WTC11 (cell line): ENCODE results near the gene SMAP1. TPM values are rescaled to one million over a fixed set of nuclear protein-coding genes. Genes with fewer than 3 reads are reported as not detected.

ENCODE experiments used
- ATAC-seq: fragments of 200-7000 bp; cut with Tn5 transposase; 2 replicates; pipeline ENCODE4 v1.10.0; 2021; ENCODE audit warnings: mild to moderate bottlenecking, moderate library complexity
- CTCF ChIA-PET: fragments of 300-600 bp; sonication (Branson Sonifier 250); formaldehyde crosslinking; loops from one replicate; lab custom pipeline; 2021; ENCODE audit warnings: antibody characterized with exemption; lab: Charles Lee
- POLR2A ChIA-PET: fragments of 350-600 bp; sonication (Branson Sonifier 250); formaldehyde crosslinking; loops from one replicate; lab custom pipeline; 2021; ENCODE audit warnings: antibody characterized with exemption; lab: Charles Lee
- DNase-seq: peaks from one replicate; pipeline ENCODE4 v3.0.0; 2021; ENCODE audit warnings: low spot score
- H3K27ac Mint-ChIP-seq: 2 replicates; pipeline ENCODE4 v1.8.0; 2021; ENCODE audit warnings: mixed read lengths
- H3K27me3 Mint-ChIP-seq: 2 replicates; pipeline ENCODE4 v1.8.0; 2021; ENCODE audit warnings: low read depth, mild to moderate bottlenecking, moderate library complexity, mixed read lengths
- H3K36me3 Mint-ChIP-seq: 2 replicates; pipeline ENCODE4 v1.8.0; 2021; ENCODE audit warnings: mixed read lengths
- H3K4me1 Mint-ChIP-seq: 2 replicates; pipeline ENCODE4 v1.8.0; 2022; ENCODE audit warnings: mixed read lengths
- H3K4me3 Mint-ChIP-seq: 2 replicates; pipeline ENCODE4 v1.8.0; 2021; ENCODE audit warnings: mild to moderate bottlenecking, moderate library complexity, mixed read lengths
- H3K9me3 Mint-ChIP-seq: 2 replicates; pipeline ENCODE4 v1.8.0; 2021; ENCODE audit warnings: mixed read lengths
- ESRRA ChIP-seq: sonication (generic); formaldehyde crosslinking; IDR thresholded peaks from 2 replicates; pipeline ENCODE4 v1.8.1; 2022; ENCODE audit warnings: mild to moderate bottlenecking, missing genetic modification reagents, borderline replicate concordance
- ETV6 ChIP-seq: sonication (generic); formaldehyde crosslinking; IDR thresholded peaks from 2 replicates; pipeline ENCODE4 v1.8.1; 2022; ENCODE audit warnings: mild to moderate bottlenecking, missing genetic modification reagents
- JUN ChIP-seq: sonication (generic); formaldehyde crosslinking; IDR thresholded peaks from 2 replicates; pipeline ENCODE4 v1.8.0; 2023; ENCODE audit warnings: mild to moderate bottlenecking, missing genetic modification reagents
- MXD4 ChIP-seq: fragments of 250-450 bp; sonication (Bioruptor Pico); IDR thresholded peaks from 2 replicates; pipeline ENCODE4 v1.8.0; 2021; ENCODE audit warnings: mild to moderate bottlenecking, moderate library complexity, borderline replicate concordance
- NFATC4 ChIP-seq: fragments of 250-450 bp; sonication (Bioruptor Pico); IDR thresholded peaks from 2 replicates; pipeline ENCODE4 v1.9.0; 2021; ENCODE audit warnings: mild to moderate bottlenecking
- NR2C2 ChIP-seq: sonication (generic); formaldehyde crosslinking; IDR thresholded peaks from 2 replicates; pipeline ENCODE4 v1.8.0; 2022; ENCODE audit warnings: mild to moderate bottlenecking, missing genetic modification reagents
- OVOL2 ChIP-seq: fragments of 250-450 bp; sonication (Bioruptor Pico); IDR thresholded peaks from 2 replicates; pipeline ENCODE4 v1.9.0; 2021; ENCODE audit warnings: mild to moderate bottlenecking, borderline replicate concordance
- RORB ChIP-seq: fragments of 250-450 bp; sonication (Bioruptor Pico); IDR thresholded peaks from 2 replicates; pipeline ENCODE4 v1.9.0; 2021; ENCODE audit warnings: mild to moderate bottlenecking
- SMAD4 ChIP-seq: sonication (generic); formaldehyde crosslinking; IDR thresholded peaks from 2 replicates; pipeline ENCODE4 v1.8.0; 2022; ENCODE audit warnings: mild to moderate bottlenecking, missing genetic modification reagents
- ZNF138 ChIP-seq: sonication (generic); formaldehyde crosslinking; conservative IDR thresholded peaks from 2 replicates; pipeline ENCODE4 v1.8.1; 2022; ENCODE audit warnings: mild to moderate bottlenecking, moderate library complexity, missing genetic modification reagents
- total RNA-seq: library from RNA; stranded (reverse); gene quantifications from 3 replicates; pipeline ENCODE4 v1.2.3, GENCODE V29; 2021
- TF ChIP-seq, protein P1 (sequence below): fragments of 250-450 bp; sonication (Bioruptor Pico); IDR thresholded peaks from 2 replicates; pipeline ENCODE4 v1.9.0; 2021; ENCODE audit warnings: mild to moderate bottlenecking, borderline replicate concordance
- TF ChIP-seq, protein P2 (sequence below): fragments of 200-600 bp; IDR thresholded peaks from 2 replicates; pipeline ENCODE4 v1.8.0; 2022; ENCODE audit warnings: antibody characterized with exemption
- TF ChIP-seq, protein P3 (sequence below): sonication (generic); formaldehyde crosslinking; IDR thresholded peaks from 2 replicates; pipeline ENCODE4 v1.8.0; 2023; ENCODE audit warnings: missing genetic modification reagents, mild to moderate bottlenecking, borderline replicate concordance
- TF ChIP-seq, protein P4 (sequence below): fragments of 250-450 bp; sonication (Bioruptor Pico); conservative IDR thresholded peaks from 2 replicates; pipeline ENCODE4 v1.9.0; 2021; ENCODE audit warnings: mild to moderate bottlenecking
- TF ChIP-seq, protein P5 (sequence below): sonication (generic); formaldehyde crosslinking; IDR thresholded peaks from 2 replicates; pipeline ENCODE4 v1.8.1; 2022; ENCODE audit warnings: low read depth, missing genetic modification reagents, borderline replicate concordance

SMAP1 gene
- total RNA-seq, 1 experiment from 2014 or later = 29.0 TPM

DNA sequence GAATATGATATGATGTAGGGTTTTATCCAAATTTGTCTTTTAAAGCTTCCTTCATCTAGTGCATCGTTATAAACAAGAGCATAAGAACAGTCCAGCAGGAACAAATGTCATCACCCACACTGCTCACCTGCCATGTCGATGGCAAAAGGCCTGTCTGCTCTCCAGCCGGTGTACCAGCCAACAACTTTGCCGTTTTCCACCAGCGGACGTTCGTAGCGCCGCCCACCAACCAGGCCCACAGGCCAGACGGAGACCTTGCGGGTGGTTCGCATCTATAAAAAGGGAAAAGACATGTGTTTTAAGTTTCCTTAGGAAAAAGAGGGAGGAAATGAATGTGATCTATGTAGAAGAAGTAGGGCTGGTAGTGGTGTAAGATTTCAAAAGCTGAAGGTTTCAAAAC is 226.3 kb downstream of the SMAP1 start (continued):
- TF ChIP-seq NFATC4 (CRISPR knock-in tag) (no peak), ETV6 (CRISPR knock-in tag) (no peak), SMAD4 (CRISPR knock-in tag) (no peak)
- TF ChIP-seq, protein P1, sequence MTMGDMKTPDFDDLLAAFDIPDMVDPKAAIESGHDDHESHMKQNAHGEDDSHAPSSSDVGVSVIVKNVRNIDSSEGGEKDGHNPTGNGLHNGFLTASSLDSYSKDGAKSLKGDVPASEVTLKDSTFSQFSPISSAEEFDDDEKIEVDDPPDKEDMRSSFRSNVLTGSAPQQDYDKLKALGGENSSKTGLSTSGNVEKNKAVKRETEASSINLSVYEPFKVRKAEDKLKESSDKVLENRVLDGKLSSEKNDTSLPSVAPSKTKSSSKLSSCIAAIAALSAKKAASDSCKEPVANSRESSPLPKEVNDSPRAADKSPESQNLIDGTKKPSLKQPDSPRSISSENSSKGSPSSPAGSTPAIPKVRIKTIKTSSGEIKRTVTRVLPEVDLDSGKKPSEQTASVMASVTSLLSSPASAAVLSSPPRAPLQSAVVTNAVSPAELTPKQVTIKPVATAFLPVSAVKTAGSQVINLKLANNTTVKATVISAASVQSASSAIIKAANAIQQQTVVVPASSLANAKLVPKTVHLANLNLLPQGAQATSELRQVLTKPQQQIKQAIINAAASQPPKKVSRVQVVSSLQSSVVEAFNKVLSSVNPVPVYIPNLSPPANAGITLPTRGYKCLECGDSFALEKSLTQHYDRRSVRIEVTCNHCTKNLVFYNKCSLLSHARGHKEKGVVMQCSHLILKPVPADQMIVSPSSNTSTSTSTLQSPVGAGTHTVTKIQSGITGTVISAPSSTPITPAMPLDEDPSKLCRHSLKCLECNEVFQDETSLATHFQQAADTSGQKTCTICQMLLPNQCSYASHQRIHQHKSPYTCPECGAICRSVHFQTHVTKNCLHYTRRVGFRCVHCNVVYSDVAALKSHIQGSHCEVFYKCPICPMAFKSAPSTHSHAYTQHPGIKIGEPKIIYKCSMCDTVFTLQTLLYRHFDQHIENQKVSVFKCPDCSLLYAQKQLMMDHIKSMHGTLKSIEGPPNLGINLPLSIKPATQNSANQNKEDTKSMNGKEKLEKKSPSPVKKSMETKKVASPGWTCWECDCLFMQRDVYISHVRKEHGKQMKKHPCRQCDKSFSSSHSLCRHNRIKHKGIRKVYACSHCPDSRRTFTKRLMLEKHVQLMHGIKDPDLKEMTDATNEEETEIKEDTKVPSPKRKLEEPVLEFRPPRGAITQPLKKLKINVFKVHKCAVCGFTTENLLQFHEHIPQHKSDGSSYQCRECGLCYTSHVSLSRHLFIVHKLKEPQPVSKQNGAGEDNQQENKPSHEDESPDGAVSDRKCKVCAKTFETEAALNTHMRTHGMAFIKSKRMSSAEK (CRISPR knock-in tag) = no peak

DNA sequence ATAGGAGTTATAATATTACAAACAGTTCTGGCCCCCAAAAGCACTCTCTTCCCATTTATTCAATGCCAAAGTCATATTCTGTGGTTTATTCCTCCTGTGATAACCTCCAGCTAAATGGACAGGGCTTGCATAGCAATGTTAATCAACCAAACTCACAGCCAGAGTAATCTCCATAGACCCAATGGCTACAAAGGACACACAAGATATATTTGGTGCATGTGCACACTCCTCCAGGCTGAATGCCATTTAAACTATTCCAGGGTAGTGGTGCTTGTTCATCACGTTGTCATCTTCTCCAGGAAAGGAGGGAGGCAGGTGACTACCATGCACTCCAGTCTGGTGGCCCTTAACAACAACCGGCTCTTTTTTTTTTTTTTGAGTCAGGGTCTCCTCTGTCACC is 232.4 kb downstream of the SMAP1 start:
- Mint-ChIP-seq H3K27me3 (no peaks in the 10 kb centered on the region), H3K4me1 (no peaks in the 10 kb centered on the region), H3K27ac (no peak overlapping the region)
- CTCF ChIA-PET = interaction anchor here (2.8 kb wide), 1 partner anchor 56 kb away, joined by 10 read pairs; the partner anchor contains the start of gene B3GAT2
- ATAC-seq = no peak
- DNase-seq = no peak
- TF ChIP-seq, protein P2, sequence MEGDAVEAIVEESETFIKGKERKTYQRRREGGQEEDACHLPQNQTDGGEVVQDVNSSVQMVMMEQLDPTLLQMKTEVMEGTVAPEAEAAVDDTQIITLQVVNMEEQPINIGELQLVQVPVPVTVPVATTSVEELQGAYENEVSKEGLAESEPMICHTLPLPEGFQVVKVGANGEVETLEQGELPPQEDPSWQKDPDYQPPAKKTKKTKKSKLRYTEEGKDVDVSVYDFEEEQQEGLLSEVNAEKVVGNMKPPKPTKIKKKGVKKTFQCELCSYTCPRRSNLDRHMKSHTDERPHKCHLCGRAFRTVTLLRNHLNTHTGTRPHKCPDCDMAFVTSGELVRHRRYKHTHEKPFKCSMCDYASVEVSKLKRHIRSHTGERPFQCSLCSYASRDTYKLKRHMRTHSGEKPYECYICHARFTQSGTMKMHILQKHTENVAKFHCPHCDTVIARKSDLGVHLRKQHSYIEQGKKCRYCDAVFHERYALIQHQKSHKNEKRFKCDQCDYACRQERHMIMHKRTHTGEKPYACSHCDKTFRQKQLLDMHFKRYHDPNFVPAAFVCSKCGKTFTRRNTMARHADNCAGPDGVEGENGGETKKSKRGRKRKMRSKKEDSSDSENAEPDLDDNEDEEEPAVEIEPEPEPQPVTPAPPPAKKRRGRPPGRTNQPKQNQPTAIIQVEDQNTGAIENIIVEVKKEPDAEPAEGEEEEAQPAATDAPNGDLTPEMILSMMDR = no peak
- TF ChIP-seq RORB (CRISPR knock-in tag) (no peak), JUN (CRISPR knock-in tag) (no peak), ZNF138 (CRISPR knock-in tag) (no peak), NR2C2 (CRISPR knock-in tag) (no peak), ESRRA (CRISPR knock-in tag) (no peak), MXD4 (CRISPR knock-in tag) (no peak), OVOL2 (CRISPR knock-in tag) (no peak)
- TF ChIP-seq, protein P3, sequence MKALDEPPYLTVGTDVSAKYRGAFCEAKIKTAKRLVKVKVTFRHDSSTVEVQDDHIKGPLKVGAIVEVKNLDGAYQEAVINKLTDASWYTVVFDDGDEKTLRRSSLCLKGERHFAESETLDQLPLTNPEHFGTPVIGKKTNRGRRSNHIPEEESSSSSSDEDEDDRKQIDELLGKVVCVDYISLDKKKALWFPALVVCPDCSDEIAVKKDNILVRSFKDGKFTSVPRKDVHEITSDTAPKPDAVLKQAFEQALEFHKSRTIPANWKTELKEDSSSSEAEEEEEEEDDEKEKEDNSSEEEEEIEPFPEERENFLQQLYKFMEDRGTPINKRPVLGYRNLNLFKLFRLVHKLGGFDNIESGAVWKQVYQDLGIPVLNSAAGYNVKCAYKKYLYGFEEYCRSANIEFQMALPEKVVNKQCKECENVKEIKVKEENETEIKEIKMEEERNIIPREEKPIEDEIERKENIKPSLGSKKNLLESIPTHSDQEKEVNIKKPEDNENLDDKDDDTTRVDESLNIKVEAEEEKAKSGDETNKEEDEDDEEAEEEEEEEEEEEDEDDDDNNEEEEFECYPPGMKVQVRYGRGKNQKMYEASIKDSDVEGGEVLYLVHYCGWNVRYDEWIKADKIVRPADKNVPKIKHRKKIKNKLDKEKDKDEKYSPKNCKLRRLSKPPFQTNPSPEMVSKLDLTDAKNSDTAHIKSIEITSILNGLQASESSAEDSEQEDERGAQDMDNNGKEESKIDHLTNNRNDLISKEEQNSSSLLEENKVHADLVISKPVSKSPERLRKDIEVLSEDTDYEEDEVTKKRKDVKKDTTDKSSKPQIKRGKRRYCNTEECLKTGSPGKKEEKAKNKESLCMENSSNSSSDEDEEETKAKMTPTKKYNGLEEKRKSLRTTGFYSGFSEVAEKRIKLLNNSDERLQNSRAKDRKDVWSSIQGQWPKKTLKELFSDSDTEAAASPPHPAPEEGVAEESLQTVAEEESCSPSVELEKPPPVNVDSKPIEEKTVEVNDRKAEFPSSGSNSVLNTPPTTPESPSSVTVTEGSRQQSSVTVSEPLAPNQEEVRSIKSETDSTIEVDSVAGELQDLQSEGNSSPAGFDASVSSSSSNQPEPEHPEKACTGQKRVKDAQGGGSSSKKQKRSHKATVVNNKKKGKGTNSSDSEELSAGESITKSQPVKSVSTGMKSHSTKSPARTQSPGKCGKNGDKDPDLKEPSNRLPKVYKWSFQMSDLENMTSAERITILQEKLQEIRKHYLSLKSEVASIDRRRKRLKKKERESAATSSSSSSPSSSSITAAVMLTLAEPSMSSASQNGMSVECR (CRISPR knock-in tag) = no peak
- TF ChIP-seq, protein P4, sequence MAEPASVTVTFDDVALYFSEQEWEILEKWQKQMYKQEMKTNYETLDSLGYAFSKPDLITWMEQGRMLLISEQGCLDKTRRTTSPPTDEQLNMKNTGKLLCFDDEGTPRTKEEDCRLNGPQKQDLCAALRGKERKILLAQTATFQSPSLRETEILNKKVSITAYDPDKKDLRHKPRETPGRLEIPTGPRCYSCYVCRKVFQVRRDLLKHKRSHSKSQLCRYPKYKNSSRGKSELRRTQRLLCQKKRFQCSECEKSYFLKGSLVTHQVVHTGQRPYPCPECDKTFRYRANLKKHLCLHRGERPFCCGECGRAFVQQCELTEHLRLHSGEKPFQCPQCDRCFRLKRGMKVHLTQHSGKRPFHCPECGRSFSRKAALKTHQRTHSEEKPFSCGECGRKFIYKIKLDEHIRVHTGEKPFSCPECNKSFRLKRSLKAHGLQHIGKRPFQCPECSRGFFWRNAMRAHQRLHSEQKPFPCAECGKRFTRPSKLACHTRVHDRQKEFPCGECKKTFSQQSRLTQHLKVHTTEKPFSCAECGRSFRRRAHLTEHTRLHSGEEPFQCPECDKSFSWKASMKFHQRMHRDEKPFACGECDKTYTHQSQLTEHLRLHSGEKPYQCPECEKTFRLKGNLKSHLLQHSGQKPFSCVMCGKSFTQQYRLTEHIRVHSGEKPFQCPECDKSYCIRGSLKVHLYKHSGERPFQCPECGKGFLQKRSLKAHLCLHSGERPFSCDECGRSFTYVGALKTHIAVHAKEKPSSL (CRISPR knock-in tag) = no peak
- TF ChIP-seq, protein P5, sequence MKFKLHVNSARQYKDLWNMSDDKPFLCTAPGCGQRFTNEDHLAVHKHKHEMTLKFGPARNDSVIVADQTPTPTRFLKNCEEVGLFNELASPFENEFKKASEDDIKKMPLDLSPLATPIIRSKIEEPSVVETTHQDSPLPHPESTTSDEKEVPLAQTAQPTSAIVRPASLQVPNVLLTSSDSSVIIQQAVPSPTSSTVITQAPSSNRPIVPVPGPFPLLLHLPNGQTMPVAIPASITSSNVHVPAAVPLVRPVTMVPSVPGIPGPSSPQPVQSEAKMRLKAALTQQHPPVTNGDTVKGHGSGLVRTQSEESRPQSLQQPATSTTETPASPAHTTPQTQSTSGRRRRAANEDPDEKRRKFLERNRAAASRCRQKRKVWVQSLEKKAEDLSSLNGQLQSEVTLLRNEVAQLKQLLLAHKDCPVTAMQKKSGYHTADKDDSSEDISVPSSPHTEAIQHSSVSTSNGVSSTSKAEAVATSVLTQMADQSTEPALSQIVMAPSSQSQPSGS (CRISPR knock-in tag) = no peak
- TF ChIP-seq, protein P1 (CRISPR knock-in tag) = no peak
- TF ChIP-seq, all 79 proteins: peak for 0
- no peak overlapping the region for H3K4me3 Mint-ChIP-seq
- H3K9me3 Mint-ChIP-seq = peaks cover 4% of the 10 kb centered on the region; the same call in 1 of the 2 replicates
- no peaks in the 10 kb centered on the region for H3K36me3 Mint-ChIP-seq
- POLR2A ChIA-PET = no interaction called here
